GM18909 (cell line): Measurements from ENCODE around the gene POLR1E.
A peak's percentile ranks its signal among the peaks of the same experiment; 100 is the strongest.

Source experiments
- ATAC-seq: cut with Tn5 transposase; IDR thresholded peaks from one replicate; pipeline ENCODE4 v1.9.1; 2021; ENCODE audit warnings: mild to moderate bottlenecking; ENCODE audit not compliant: unreplicated experiment, poor library complexity

The POLR1E gene

GRCh38 chr9:37485389-37486255 is at the start of gene POLR1E:
Gene POLR1E, plus strand, starts transcription at chr9:37485948. Its CDS starts 100 bp downstream, at chr9:37486048.
- ATAC-seq: peak; percentile 96

GRCh38 chr9:37436540-37436939 is 49.2 kb upstream of the POLR1E start:
- no peak for ATAC-seq

- ATAC-seq: no peak
Observed at GRCh38 chr9:37437010-37437409, 48.7 kb upstream of the POLR1E start.

- ATAC-seq: no peak
Observed at GRCh38 chr9:37437621-37438020, 48.1 kb upstream of the POLR1E start.

- ATAC-seq: no peak
Observed at GRCh38 chr9:37438359-37438758, 47.4 kb upstream of the POLR1E start.

- ATAC-seq: no peak
Observed at GRCh38 chr9:37441776-37442370, 43.9 kb upstream of the POLR1E start.

GRCh38 chr9:37442556-37442955 is 43.2 kb upstream of the POLR1E start:
- ATAC-seq: no peak

- ATAC-seq: no peak
Observed at GRCh38 chr9:37443566-37443965, 42.2 kb upstream of the POLR1E start.

GRCh38 chr9:37444890-37445289 is 40.9 kb upstream of the POLR1E start:
- ATAC-seq: no peak

GRCh38 chr9:37445832-37446231 is 39.9 kb upstream of the POLR1E start:
- no peak for ATAC-seq

- ATAC-seq: no peak
Observed at GRCh38 chr9:37446401-37446800, 39.3 kb upstream of the POLR1E start.

- no peak for ATAC-seq
Observed at GRCh38 chr9:37447111-37447510, 38.6 kb upstream of the POLR1E start.

- no peak for ATAC-seq
Observed at GRCh38 chr9:37449862-37450632, 35.7 kb upstream of the POLR1E start.

- ATAC-seq: no peak
Observed at GRCh38 chr9:37451628-37452027, 34.1 kb upstream of the POLR1E start.

GRCh38 chr9:37452611-37453010 is 33.1 kb upstream of the POLR1E start:
- no peak for ATAC-seq

- ATAC-seq: no peak
Observed at GRCh38 chr9:37453827-37454226, 31.9 kb upstream of the POLR1E start.

- no peak for ATAC-seq
Observed at GRCh38 chr9:37454238-37454637, 31.5 kb upstream of the POLR1E start.

- no peak for ATAC-seq
Observed at GRCh38 chr9:37455884-37456647, 29.7 kb upstream of the POLR1E start.

- ATAC-seq: no peak
Observed at GRCh38 chr9:37456817-37457216, 28.9 kb upstream of the POLR1E start.

GRCh38 chr9:37464006-37464405 is 21.7 kb upstream of the POLR1E start:
- no peak for ATAC-seq
